Parathyroid adenoma (tissue), 2 donors: Measurements from ENCODE around the gene KCNIP2.

Experiments used
- H2AFZ ChIP-seq: fragments of 300-600 bp; sonication (generic); one replicate; pipeline ENCODE4 v1.7.0; 2017; ENCODE audit warnings: antibody characterized with exemption, mild to moderate bottlenecking
- H3K27ac ChIP-seq: fragments of 300-600 bp; sonication (generic); one replicate; pipeline ENCODE4 v1.7.0; 2017
- H3K27me3 ChIP-seq: fragments of 300-600 bp; sonication (generic); one replicate; pipeline ENCODE4 v1.7.0; 2017; ENCODE audit warnings: low read length; ENCODE audit not compliant: control insufficient read depth, insufficient read depth
- H3K36me3 ChIP-seq: fragments of 300-600 bp; sonication (generic); one replicate; pipeline ENCODE4 v1.7.0; 2017; ENCODE audit warnings: low read length; ENCODE audit not compliant: control insufficient read depth, insufficient read depth
- H3K4me1 ChIP-seq: fragments of 300-600 bp; sonication (generic); one replicate; pipeline ENCODE4 v1.7.0; 2017; ENCODE audit warnings: control low read depth
- H3K4me2 ChIP-seq: fragments of 300-600 bp; sonication (generic); one replicate; pipeline ENCODE4 v1.7.0; 2017; ENCODE audit warnings: low read length
- H3K4me3 ChIP-seq: fragments of 300-600 bp; sonication (generic); one replicate; pipeline ENCODE4 v1.7.0; 2017; ENCODE audit warnings: low read depth, low read length
- H3K79me2 ChIP-seq: fragments of 300-600 bp; sonication (generic); one replicate; pipeline ENCODE4 v1.7.0; 2017; ENCODE audit warnings: control low read depth
- H3K9ac ChIP-seq: fragments of 300-600 bp; sonication (generic); one replicate; pipeline ENCODE4 v1.7.0; 2017; ENCODE audit warnings: mild to moderate bottlenecking
- H3K9me3 ChIP-seq: fragments of 300-600 bp; sonication (generic); one replicate; pipeline ENCODE4 v1.7.0; 2017; ENCODE audit warnings: low read length; ENCODE audit not compliant: control insufficient read depth
- CTCF ChIP-seq: fragments of 300-600 bp; sonication (generic); IDR thresholded peaks from one replicate; pipeline ENCODE4 v1.7.0; 2017; ENCODE audit warnings: antibody characterized with exemption, mild to moderate bottlenecking
- donor health status: primary hyperparathyroidism.

The KCNIP2 gene

DNA sequence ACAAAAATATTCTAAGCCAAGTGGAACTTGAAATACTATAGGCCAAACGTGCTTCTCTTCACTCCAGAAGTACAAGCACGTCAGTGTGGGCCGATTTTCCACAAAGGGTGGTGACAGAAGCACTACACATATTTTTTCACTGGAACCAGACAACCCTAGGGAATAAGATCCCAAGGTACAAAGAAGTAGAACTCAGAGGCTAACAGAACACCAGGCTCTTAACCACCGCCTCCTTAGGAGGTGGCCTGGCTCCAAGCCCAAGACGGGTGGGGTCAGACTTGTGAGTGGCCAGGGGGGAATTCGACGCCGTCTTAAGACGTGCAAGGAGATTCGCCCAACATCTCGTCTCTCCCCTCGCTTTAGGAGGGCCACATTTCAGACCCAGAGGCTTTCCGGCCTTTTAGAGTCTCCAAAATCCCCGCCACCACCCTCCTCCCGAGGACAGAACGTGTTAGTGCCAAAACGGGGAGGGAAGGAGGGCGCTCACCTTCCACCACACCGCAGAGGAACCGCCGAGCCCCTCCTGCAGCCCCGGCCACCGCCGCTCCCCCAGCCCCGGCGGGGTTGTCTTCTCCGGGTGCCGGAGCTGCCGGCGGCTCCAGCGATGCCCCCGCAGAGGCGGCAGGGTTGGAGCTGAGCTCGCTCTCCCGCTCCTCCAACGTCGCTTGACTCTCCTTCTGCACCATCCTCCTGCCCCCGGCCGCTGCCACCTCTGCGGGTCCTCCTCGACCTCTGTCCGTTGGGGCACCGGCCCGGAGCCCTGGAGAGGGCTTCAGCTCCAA lies 26.1 kb downstream of the KCNIP2 start:
- Histone ChIP-seq H2AFZ (peak overlapping the region; percentile 95), H3K27me3 (no peaks in the 10 kb centered on the region), H3K36me3 (no peaks in the 10 kb centered on the region), H3K9ac (peak overlapping the region; percentile 98), H3K79me2 (peaks cover 34% of the 10 kb centered on the region), H3K4me1 (peaks cover 11% of the 10 kb centered on the region), H3K9me3 (no peaks in the 10 kb centered on the region), H3K4me3 (peak overlapping the region; percentile 97), H3K27ac (peak overlapping the region; percentile 97), H3K4me2 (peak overlapping the region; percentile 95)
- no peak for TF ChIP-seq CTCF

GRCh38 chr10:101816913-101817336 lies 26.7 kb downstream of the KCNIP2 start:
- Histone ChIP-seq H3K9me3 (no peaks in the 10 kb centered on the region), H3K9ac (no peak overlapping the region), H3K4me3 (peak overlapping the region; percentile 97), H3K79me2 (peaks cover 39% of the 10 kb centered on the region), H2AFZ (no peak overlapping the region), H3K27me3 (no peaks in the 10 kb centered on the region), H3K4me2 (peak overlapping the region; percentile 95), H3K36me3 (no peaks in the 10 kb centered on the region), H3K27ac (peak overlapping the region; percentile 97), H3K4me1 (peaks cover 11% of the 10 kb centered on the region)
- TF ChIP-seq CTCF, result no peak

- Histone ChIP-seq H3K4me3 (peak overlapping the region; percentile 97), H3K27me3 (no peaks in the 10 kb centered on the region), H2AFZ (no peak overlapping the region), H3K9ac (no peak overlapping the region), H3K79me2 (peaks cover 45% of the 10 kb centered on the region), H3K4me1 (peaks cover 11% of the 10 kb centered on the region), H3K4me2 (peak overlapping the region; percentile 95), H3K9me3 (no peaks in the 10 kb centered on the region), H3K27ac (peak overlapping the region; percentile 97), H3K36me3 (no peaks in the 10 kb centered on the region)
- no peak for TF ChIP-seq CTCF
Observed at GRCh38 chr10:101816376-101816775, 27.2 kb downstream of the KCNIP2 start.

DNA sequence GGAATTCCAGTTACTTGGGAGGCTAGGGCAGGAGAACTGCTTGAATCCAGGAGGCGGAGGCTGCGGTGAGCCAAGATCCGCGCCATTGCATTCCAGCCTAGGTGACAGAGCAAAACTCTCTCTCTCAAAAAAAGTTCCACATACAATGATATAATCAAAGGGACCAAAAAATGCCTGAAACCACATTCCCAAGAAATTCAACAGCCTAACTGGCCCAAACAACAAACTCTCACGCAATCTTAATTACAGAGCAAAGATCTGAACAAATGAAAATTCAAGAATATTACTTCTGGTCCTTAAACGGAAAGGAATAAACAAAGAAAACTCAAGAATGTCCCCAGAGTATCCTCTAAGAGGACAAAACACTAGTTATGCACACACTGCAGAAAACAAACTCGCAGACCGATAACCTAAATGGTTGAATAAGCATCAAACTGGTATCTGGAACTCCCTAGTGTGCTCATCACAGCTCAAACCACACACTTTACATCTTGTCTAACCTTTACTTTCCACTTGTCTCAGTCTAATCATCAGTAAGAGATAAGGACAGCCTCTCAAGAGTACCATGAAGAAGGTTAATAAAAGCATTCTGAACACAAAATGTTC lies 29.0 kb downstream of the KCNIP2 start:
- H3K27me3 ChIP-seq, result no peaks in the 10 kb centered on the region
- H3K27ac ChIP-seq, result peak overlapping the region; percentile 97
- peak overlapping the region; percentile 97 for H3K4me3 ChIP-seq
- H3K4me1 ChIP-seq, result peaks cover 11% of the 10 kb centered on the region
- H3K9ac ChIP-seq, result peak overlapping the region; percentile 30
- no peak for TF ChIP-seq CTCF
- H2AFZ ChIP-seq, result no peak overlapping the region
- H3K36me3 ChIP-seq, result no peaks in the 10 kb centered on the region
- H3K4me2 ChIP-seq, result peak overlapping the region; percentile 95
- no peaks in the 10 kb centered on the region for H3K9me3 ChIP-seq
- H3K79me2 ChIP-seq, result peaks cover 61% of the 10 kb centered on the region
